Endothelial cell (in vitro differentiated cells): ENCODE measurements around the gene ITGAE. TPM values are rescaled to one million over a fixed set of nuclear protein-coding genes. Genes with fewer than 3 reads are reported as not detected.

ENCODE experiments used
- DNase-seq: peaks from one replicate; pipeline ENCODE4 v3.0.0; 2021; ENCODE audit warnings: low spot score
- H3K27ac Mint-ChIP-seq: one replicate; pipeline ENCODE4 v1.8.0; 2021; ENCODE audit warnings: mixed read lengths, inconsistent platforms; ENCODE audit not compliant: unreplicated experiment
- H3K27me3 Mint-ChIP-seq: one replicate; pipeline ENCODE4 v1.8.0; 2021; ENCODE audit warnings: mild to moderate bottlenecking, moderate library complexity, mixed read lengths, inconsistent platforms; ENCODE audit not compliant: unreplicated experiment
- H3K36me3 Mint-ChIP-seq: one replicate; pipeline ENCODE4 v1.8.0; 2021; ENCODE audit warnings: mild to moderate bottlenecking, low read depth, mixed read lengths, inconsistent platforms; ENCODE audit not compliant: unreplicated experiment
- H3K4me1 Mint-ChIP-seq: one replicate; pipeline ENCODE4 v1.8.0; 2021; ENCODE audit warnings: mild to moderate bottlenecking, mixed read lengths, inconsistent platforms; ENCODE audit not compliant: unreplicated experiment
- H3K4me3 Mint-ChIP-seq: one replicate; pipeline ENCODE4 v1.8.0; 2021; ENCODE audit warnings: mild to moderate bottlenecking, mixed read lengths, inconsistent platforms; ENCODE audit not compliant: unreplicated experiment
- H3K9me3 Mint-ChIP-seq: one replicate; pipeline ENCODE4 v1.8.0; 2021; ENCODE audit warnings: mixed read lengths, inconsistent platforms; ENCODE audit not compliant: unreplicated experiment
- CTCF ChIP-seq: fragments of 200-600 bp; sonication (generic); IDR thresholded peaks from one replicate; pipeline ENCODE4 v1.5.0; 2021; ENCODE audit warnings: antibody characterized with exemption; ENCODE audit not compliant: unreplicated experiment
- total RNA-seq: library from RNA; stranded (reverse); fragmentation: NEBNext Ultra II Directional; extraction: Animal tissue kit (Norgen Biotek cat#: 25700); gene quantifications from one replicate; pipeline ENCODE4 v1.2.1, GENCODE V29; 2021; ENCODE audit not compliant: unreplicated experiment

The ITGAE gene
- total RNA-seq, 1 donor from 2014 or later: 30.0 TPM

- H3K27me3 Mint-ChIP-seq: no peaks in the 10 kb centered on the region
- no peaks in the 10 kb centered on the region for H3K4me1 Mint-ChIP-seq
- H3K9me3 Mint-ChIP-seq: no peaks in the 10 kb centered on the region
- H3K27ac Mint-ChIP-seq: no peak overlapping the region
- no peak for DNase-seq
- no peak overlapping the region for H3K4me3 Mint-ChIP-seq
- H3K36me3 Mint-ChIP-seq: no peaks in the 10 kb centered on the region
- no peak for TF ChIP-seq CTCF
Measured at GRCh38 chr17:3777366-3778120, 23.4 kb downstream of the ITGAE start.

GRCh38 chr17:3773966-3774365, 27.0 kb downstream of the ITGAE start:
- no peaks in the 10 kb centered on the region for H3K36me3 Mint-ChIP-seq
- DNase-seq: no peak
- no peak for TF ChIP-seq CTCF
- peaks cover 3% of the 10 kb centered on the region for H3K27me3 Mint-ChIP-seq
- no peak overlapping the region for H3K4me3 Mint-ChIP-seq
- no peak overlapping the region for H3K27ac Mint-ChIP-seq
- H3K4me1 Mint-ChIP-seq: peaks cover 2% of the 10 kb centered on the region
- H3K9me3 Mint-ChIP-seq: no peaks in the 10 kb centered on the region

- TF ChIP-seq CTCF: no peak
- DNase-seq: no peak
- peaks cover 2% of the 10 kb centered on the region for H3K36me3 Mint-ChIP-seq
- no peak overlapping the region for H3K27ac Mint-ChIP-seq
- no peaks in the 10 kb centered on the region for H3K9me3 Mint-ChIP-seq
- peaks cover 3% of the 10 kb centered on the region for H3K27me3 Mint-ChIP-seq
- peaks cover 3% of the 10 kb centered on the region for H3K4me1 Mint-ChIP-seq
- no peak overlapping the region for H3K4me3 Mint-ChIP-seq
Measured at GRCh38 chr17:3773511-3773910, 27.5 kb downstream of the ITGAE start.

- Mint-ChIP-seq H3K4me3 (no peak overlapping the region), H3K36me3 (peaks cover 4% of the 10 kb centered on the region), H3K4me1 (peaks cover 6% of the 10 kb centered on the region), H3K27me3 (peaks cover 3% of the 10 kb centered on the region), H3K9me3 (no peaks in the 10 kb centered on the region), H3K27ac (no peak overlapping the region)
- no peak for TF ChIP-seq CTCF
- DNase-seq: no peak
Measured at GRCh38 chr17:3772764-3773163, 28.2 kb downstream of the ITGAE start.

GRCh38 chr17:3771140-3771539, 29.8 kb downstream of the ITGAE start:
- H3K4me3 Mint-ChIP-seq: no peak overlapping the region
- H3K27ac Mint-ChIP-seq: peak overlapping the region; percentile 50
- peaks cover 6% of the 10 kb centered on the region for H3K4me1 Mint-ChIP-seq
- no peak for DNase-seq
- TF ChIP-seq CTCF: no peak
- H3K9me3 Mint-ChIP-seq: no peaks in the 10 kb centered on the region
- peaks cover 3% of the 10 kb centered on the region for H3K27me3 Mint-ChIP-seq
- H3K36me3 Mint-ChIP-seq: peaks cover 6% of the 10 kb centered on the region
